Daoy (cell line): ENCODE measurements around the gene TSFM. TPM values are rescaled to one million over a fixed set of nuclear protein-coding genes. Genes with fewer than 3 reads are reported as not detected.

Experiments
- DNase-seq: peaks from one replicate; pipeline ENCODE4 v3.0.0-alpha.2; 2015; ENCODE audit warnings: low read depth
- total RNA-seq: library from RNA; depleted of rRNA; stranded (reverse); fragments of >200 nt; shearing (Covaris generic); gene quantifications from 2 replicates; pipeline ENCODE4 v1.2.3, GENCODE V29; 2014

TSFM gene
- total RNA-seq, 1 experiment from 2014 or later: 38.2 TPM

GRCh38 chr12:57745485-57745881, 37.1 kb upstream of the TSFM start:
- DNase-seq: no peak

DNA sequence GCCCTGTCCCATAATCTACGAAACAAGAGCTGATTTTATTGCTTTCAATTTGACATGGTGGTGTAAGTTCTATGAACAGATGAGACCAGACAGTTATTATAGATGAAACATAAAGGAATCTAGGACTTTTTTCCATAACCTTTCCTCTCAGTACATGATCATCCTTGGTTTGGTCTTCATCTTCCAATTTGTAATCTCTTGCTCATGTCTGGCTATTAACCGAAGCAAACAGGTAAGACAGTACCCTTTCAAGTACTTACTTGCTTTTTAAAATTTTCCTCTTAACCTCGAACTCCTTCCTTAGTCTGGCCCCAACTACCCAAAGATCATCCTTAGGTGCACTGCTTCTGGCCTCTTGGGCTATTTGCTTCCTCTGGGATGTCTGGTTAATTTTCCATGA, 36.6 kb upstream of the TSFM start:
- DNase-seq: no peak

DNA sequence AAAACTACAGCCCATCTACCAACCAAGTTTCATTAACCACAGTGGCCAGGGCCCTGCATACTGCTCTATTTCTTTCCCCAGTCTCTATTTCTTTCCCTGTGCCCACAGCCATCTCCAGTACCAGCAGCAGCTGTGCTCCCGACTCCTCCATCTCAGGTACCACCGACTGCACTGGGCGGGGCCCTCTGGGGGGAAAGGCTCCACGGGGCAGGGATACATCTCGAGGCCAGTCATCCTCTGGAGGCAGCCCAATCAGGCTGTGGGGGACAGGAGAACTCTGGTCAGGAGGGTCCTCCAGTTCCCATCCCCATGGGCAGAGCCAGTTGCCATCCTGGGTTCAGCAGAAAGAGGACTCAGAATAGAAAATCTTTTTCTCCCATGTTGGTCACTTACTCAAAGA, 33.5 kb upstream of the TSFM start:
- DNase-seq: no peak

DNA sequence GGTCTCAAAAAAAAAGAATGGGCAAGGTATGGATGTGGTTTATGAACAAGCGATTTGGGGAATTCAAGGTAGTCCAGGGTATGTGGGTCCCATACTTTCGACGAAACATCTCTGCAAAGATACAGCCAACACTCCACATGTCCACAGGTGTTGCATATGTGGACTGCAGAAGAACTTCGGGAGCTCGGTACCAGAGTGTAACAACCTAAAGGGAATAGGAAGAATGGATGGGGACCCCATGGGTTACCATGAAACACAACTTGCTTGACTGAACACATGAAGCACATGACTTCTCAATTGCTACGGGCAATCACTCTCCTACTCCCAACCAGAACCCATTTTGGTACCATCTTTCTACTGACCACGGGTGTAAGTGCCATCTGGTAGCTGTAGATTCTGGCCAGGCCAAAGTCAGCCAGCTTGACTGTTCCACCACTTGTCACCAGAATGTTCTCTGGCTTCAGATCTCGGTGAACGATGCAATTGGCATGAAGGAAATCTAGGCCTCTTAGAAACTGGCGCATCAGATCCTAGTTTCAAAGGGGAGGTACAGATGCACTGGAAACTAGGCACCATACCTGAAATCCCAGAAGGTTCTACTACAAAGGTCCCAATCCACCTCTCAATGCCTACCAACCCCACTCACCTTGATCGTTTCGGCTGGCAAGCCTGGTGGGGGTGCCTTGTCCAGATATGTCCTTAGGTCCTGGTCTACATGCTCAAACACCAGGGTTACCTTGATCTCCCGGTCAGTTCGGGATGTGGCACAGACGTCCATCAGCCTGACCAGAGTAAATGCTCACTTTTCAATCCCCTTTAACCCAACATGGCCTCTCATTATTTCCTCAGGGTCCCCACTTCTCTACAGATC, 31.8 kb upstream of the TSFM start:
- DNase-seq: no peak

- no peak for DNase-seq
Measured at GRCh38 chr12:57751432-57751787, 31.2 kb upstream of the TSFM start.

DNA sequence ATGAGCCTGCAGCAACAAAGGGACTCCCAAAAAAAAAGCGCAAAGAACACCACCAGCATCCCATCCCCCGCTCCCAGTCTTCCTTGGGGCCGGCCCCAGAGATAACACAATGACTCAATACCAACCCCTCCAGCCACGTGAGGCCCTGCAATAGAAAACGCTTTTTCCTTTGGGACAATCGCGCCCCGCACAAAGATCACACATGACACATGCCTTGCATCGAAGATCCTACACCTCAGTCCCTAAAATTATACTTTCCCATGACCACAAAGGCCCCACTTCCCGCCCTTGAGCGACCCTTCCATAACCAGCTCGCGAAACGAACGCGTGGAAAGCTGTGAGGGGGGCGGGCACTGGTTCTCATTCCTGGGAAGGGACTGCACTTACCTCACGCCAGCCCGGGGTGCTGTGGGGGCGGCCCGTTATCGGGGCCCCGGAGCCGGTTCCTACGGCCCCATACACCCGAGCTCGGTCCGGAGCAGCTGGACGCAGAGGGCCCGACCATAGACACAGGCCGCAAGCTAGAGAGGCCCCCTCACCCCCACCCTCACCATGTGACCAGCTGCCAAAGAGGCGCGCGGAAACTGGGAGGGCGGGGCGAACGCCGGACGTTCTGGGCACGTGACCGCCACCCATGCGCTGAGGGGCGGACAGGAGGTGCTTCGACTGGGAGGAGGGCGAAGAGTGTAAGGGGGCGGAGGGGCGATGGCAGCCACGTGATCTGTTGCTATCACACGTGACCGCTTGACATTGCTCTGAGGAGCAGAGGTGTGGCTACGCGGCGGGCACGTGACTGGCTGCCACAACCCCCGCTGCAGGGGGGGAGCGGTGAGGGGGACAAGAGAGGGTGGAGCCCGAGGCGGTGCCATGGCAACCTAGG, 30.6 kb upstream of the TSFM start, which contains the start of gene CDK4:
Gene CDK4 (minus strand): TSS at position 523 of the 880 bp plus-strand sequence. CDS start 593 bp downstream, outside the sequence.
- peak; percentile 100 for DNase-seq

DNA sequence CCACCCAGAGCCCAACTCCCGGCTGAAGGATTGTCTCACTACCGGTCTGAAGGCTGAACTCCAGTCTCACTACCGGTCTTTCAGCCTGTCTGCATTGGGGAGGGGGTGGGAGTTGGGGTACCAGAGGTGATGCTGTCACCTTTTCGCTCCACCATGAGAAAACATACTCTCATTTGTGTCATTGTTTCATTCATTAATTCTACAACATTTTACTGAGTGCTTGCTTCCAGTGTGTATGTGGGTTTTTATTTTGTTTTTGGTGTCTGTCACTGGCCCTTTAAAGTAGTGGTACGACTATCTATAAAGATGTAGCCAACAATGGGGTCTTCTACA, 30.0 kb upstream of the TSFM start:
- DNase-seq: no peak

DNA sequence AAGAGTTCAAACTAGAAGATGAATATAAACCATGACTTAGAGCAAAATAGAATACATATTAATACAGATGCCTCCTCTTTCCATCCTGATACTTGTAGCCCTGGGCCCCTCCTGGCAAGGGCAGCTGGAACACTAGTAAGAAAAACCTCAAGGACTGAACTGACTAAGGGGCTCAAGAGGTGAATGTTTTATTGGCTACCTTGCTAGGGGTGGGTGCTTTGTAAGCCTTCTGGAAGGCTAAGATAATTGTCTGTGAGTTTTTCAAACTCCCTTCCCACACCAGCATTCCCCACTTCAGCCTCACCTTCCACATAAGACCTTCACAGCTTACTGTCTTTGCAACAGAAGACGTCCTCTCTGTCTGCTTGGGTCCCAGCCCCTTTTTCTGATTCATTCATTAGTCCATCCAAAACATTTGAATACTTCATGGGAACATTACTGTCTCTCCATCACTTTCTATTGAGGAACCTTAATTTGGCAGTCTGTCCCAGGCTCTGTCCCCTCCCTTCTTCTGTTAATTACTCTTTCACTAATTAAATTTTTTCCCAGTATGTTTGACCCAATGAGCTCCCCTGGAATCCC, 28.7 kb upstream of the TSFM start:
- DNase-seq: no peak

DNA sequence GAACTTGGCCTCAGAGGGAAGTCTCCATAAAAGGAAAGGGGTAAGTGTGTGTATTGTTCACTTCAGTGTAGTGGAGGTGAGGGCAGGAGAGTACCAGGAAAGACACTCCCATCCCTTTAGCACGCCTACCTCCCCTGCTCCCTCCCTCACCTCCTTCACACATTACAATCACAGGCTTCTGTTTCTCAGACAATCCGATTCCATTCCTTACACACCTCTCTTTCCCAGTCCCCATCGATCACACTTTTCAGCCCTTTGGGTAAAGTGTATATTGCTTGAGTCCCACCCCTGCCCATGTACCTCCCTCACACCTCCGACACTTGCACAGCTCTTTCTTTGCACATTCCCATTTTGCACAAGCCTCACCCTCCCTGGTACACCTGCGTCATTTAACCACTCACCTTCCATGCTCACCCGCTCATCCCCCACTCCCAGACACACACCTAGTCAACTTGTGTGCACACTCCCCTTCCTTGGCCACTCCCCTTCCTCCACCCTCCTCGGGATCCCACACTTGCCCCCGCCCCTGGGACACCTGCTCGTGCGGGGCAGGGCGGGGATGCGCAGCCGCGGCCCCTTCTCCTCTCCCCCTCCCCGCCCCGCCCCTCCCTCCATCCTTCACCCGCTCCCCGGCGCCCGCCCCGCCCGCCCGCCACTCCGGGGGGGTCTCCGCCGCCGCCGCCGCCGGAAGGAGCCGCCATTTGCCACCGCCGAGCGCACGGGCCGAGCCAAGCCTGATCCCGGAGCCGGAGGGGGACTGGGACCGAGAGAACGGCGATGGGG, 28.0 kb upstream of the TSFM start, which contains the start of gene MARCHF9:
Gene MARCHF9 (plus strand): TSS at position 693 of the 783 bp plus-strand sequence. CDS start 426 bp downstream, outside the sequence.
- DNase-seq: peak; percentile 75

DNA sequence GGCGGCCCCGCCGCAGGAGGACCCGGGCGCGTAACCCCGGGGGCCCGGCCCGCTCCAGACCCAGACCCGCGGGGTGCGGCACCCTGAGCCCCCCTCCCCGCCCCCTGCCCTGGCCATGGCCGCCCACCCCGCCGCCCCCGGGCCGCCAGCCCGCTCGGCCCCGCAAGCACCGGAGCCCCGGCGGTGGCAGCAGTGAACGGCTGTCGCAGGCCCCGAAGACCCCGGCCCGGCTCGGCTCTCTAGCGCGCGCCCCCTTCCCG, 27.5 kb upstream of the TSFM start:
- DNase-seq: no peak

DNA sequence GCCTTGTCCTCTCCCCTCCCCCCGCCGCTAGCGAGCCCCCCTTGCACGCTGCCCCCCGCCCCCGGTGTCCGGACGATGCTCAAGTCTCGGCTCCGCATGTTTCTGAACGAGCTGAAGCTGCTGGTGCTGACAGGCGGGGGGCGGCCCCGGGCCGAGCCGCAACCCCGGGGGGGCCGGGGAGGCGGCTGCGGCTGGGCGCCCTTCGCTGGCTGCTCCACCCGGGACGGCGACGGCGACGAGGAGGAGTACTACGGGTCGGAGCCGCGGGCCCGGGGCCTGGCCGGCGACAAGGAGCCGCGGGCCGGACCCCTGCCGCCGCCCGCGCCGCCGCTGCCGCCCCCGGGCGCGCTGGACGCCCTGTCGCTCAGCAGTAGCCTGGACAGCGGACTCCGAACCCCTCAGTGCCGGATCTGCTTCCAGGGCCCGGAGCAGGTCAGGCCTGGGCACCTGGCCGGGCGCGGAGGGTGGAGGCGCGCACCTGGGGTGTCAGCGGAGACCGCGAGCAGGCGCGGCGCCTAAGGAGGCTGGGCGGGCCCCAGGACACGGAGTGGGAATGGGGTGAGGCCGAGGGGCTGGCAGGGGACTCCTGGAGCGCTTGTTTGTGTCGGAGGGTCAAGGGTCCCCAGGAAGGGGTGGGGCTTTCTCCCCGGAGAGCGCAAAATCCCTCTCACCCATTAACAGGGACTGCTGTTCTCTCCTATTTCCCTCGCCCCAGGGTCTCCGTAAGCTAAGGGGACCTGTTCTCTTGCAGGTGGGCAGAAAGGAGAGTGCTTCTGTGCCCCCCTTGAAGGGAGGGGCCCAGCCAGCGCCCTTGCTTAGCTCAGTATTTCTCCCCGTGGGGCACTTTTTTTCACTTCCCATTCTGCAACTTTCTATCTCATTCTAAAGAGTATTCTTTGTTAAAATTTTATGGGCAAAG, 26.9 kb upstream of the TSFM start:
- DNase-seq: no peak

DNA sequence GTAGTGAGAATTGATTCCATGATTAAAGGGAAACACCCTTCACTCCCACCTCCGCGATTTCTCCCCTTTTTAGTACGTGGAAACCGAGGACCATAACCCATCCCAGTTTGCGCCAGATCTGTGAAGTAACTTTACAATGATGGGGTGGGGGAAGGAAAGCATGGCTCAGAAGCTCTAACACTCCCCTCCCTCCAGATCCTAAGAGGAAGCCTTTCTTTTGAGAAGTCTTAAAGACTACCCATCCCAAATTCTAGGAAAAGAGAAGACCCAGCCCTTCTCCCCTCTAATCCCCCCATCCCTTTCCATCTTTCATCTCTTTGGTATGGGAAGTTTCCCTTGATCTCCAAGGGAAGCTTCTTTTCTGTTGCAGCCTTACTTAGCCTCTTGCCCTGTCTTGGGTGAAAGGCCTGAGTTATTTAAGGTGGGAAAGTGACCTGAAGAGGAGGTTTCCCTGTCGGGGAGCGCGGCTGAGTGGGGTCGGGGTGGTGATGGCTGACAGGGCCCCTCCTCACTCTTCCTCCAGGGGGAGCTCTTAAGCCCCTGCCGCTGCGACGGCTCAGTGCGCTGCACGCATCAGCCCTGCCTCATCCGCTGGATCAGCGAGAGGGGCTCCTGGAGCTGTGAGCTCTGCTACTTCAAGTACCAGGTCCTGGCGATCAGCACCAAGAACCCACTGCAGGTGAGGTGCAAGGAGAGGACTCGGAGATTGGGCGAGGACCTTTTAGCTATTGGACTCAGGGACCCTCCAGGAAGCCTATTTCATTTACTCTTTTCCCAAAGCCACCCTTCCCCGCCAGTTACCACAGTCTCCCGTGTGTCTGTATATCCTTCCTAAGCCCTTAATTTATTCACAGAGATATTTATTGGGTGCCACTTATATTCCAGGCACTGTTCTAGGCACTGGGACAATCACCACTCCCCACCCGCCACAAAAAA, 25.9 kb upstream of the TSFM start:
- no peak for DNase-seq

DNA sequence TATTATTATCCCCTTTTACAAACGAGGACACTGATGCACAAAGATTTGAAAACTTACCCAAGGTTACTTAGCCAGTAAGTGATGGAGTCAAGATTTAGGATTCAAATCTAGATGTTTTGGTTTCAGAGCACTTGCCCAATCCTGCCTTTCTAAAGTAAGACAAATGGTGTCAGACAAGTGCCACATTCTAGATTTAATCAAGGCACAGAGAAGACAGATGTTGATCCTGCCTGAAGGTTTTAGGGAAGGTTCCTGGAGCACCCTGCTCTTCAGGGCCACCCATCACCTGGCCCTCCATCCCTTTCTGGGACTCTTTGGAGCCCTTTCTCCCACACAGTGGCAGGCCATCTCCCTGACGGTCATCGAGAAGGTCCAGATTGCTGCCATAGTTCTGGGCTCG, 24.8 kb upstream of the TSFM start:
- no peak for DNase-seq

DNA sequence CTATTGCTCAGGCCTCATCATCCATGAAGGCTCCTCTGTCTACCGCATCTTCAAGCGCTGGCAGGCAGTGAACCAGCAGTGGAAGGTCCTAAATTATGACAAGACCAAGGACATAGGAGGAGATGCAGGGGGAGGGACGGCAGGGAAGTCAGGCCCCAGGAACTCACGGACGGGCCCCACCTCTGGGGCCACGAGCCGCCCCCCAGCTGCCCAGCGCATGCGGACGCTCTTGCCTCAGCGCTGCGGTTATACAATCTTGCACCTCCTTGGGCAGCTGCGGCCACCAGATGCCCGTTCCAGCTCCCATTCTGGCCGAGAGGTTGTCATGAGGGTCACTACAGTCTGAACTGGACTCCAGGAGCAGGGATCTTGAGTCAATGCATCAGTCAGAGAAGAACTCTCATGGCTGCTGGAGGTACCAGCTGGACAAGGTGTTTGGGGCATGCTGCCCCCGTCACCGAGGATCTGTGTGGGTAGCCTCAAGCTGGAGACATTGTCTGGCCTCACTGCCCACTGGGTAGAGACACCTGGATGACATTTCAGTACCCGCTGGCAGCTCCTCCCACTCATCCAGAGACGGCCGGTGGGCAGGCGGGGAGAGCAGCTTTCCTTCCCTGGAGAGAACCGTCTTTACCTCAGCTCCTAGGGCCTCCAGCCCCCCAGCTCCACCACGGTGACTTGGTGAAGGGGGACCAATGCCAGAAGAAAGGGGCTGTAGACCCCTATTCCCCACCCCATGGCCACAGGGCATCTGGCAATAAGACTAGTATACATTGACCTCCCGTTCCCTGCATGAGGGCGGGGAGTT, 23.8 kb upstream of the TSFM start:
- no peak for DNase-seq

DNA sequence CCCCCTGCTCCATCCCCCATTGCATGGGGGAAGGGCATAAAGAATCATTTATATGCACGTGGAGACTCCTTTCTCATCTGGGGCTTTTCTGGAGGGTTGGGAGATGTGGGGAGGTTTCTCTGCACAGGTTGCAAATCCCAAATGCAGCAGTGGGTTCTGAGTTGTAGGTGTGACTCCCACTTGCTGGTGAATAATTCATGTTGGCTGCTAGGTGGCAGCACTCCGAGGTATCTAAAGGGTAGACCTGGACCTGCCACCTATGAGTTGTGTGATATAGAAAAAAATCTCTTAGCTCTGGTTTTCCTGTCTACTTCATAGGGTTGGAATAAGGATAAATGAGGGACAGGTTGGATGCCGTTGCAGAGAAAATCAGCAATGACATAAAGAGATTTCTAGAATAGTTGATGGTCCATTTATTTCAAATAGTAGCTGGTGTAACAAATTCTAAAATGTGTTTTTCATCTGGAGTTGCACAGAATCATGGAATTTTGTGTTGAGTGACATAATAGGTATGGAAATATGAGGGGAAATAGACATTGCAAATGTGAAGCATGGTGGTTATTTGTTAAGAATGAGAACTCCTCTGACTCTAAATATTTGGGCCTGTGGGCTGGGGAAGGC, 23.1 kb upstream of the TSFM start:
- DNase-seq: no peak

- no peak for DNase-seq
Measured at GRCh38 chr12:57760347-57760982, 22.1 kb upstream of the TSFM start.

- DNase-seq: no peak
Measured at GRCh38 chr12:57761391-57761998, 21.1 kb upstream of the TSFM start.
